ENCODE results near the gene SMAD1.
"Not testable (repeated sequence)": the region's sequence is repeated elsewhere in the genome, so short reads cannot be mapped to it uniquely, and the experiment has no call there.

Gene SMAD1

GRCh38 chr4:145566086-145566708 is 84.5 kb downstream of the SMAD1 start:
- DNase-seq: no peak

GRCh38 chr4:145566768-145567167 is 85.1 kb downstream of the SMAD1 start:
- no peak for DNase-seq

GRCh38 chr4:145567516-145567915 is 85.9 kb downstream of the SMAD1 start:
- no peak for DNase-seq

- not testable (repeated sequence) for DNase-seq
Measured at GRCh38 chr4:145574546-145574945, 92.9 kb downstream of the SMAD1 start.

GRCh38 chr4:145580906-145581305 is 99.3 kb downstream of the SMAD1 start:
- peak; percentile 42 for DNase-seq

GRCh38 chr4:145583191-145584055 is 101.8 kb downstream of the SMAD1 start:
- DNase-seq: no peak

- DNase-seq: no peak
Measured at GRCh38 chr4:145587088-145587754, 105.6 kb downstream of the SMAD1 start.

GRCh38 chr4:145589381-145589780 is 107.7 kb downstream of the SMAD1 start:
- not testable (repeated sequence) for DNase-seq

GRCh38 chr4:145589916-145590702 is 108.5 kb downstream of the SMAD1 start:
- no peak for DNase-seq

GRCh38 chr4:145602129-145602760 is 120.6 kb downstream of the SMAD1 start:
- no peak for DNase-seq

- no peak for DNase-seq
Measured at GRCh38 chr4:145605941-145606340, 124.3 kb downstream of the SMAD1 start.

Data from left hindlimb (tissue), 1 donor.